SK-N-SH (cell line): ENCODE results near the gene WDFY1.

Experiments used
- CTCF ChIP-seq: fragments of 200-600 bp; sonication (generic); IDR thresholded peaks from 2 replicates; pipeline ENCODE4 v1.6.1; 2017; ENCODE audit warnings: antibody characterized with exemption, mild to moderate bottlenecking, moderate library complexity
- EP300 ChIP-seq, 2 experiments: IDR thresholded peaks; 2 replicates each; pipeline versions ENCODE4 v1.4.0 to v1.6.1; 2012; ENCODE audit warnings: borderline replicate concordance in 1 of 2, low read depth in 1 of 2, low read length in 1 of 2
- FOSL2 ChIP-seq: IDR thresholded peaks from 2 replicates; pipeline ENCODE4 v1.4.0; 2012; ENCODE audit warnings: low read depth, mild to moderate bottlenecking, moderate library complexity, borderline replicate concordance
- GABPA ChIP-seq: IDR thresholded peaks from 2 replicates; pipeline ENCODE4 v1.4.0; 2012; ENCODE audit warnings: low read depth, mild to moderate bottlenecking
- JUND ChIP-seq: IDR thresholded peaks from 2 replicates; pipeline ENCODE4 v1.4.0; 2012
- RAD21 ChIP-seq: IDR thresholded peaks from 2 replicates; pipeline ENCODE4 v1.6.1; 2012; ENCODE audit warnings: mild to moderate bottlenecking, low read length
- REST ChIP-seq: IDR thresholded peaks from 2 replicates; pipeline ENCODE4 v1.6.1; 2012; ENCODE audit warnings: mild to moderate bottlenecking, low read depth, low read length, moderate library complexity
- TAF1 ChIP-seq: IDR thresholded peaks from 2 replicates; pipeline ENCODE4 v1.6.1; 2012; ENCODE audit warnings: low read depth, mild to moderate bottlenecking, low read length, moderate library complexity, borderline replicate concordance
- USF2 ChIP-seq: fragments of 150-350 bp; IDR thresholded peaks from 2 replicates; pipeline ENCODE4 v1.6.1; 2017; ENCODE audit warnings: antibody characterized with exemption, low read length, low read depth, borderline replicate concordance

- TF ChIP-seq CTCF, result no peak
- no peak for TF ChIP-seq JUND
- no peak for TF ChIP-seq REST
- no peak for TF ChIP-seq TAF1
- no peak for TF ChIP-seq USF2
- TF ChIP-seq FOSL2, result no peak
- TF ChIP-seq EP300 (IDR thresholded peaks at IDR 0.05; ENCODE audit: borderline replicate concordance in 1 of 2, low read depth in 1 of 2, low read length in 1 of 2), result no peak
- TF ChIP-seq GABPA, result no peak
- TF ChIP-seq RAD21, result no peak
These were observed 36.0 kb downstream of the WDFY1 start for GRCh38 chr2:223909001-223909741.
